Activated CD4-positive, alpha-beta T cell treated with anti-CD3 and anti-CD28 coated beads, Interleukin-2, amount 50 U/mL, for 4 hours (primary cell): ENCODE results near the gene SHLD2.
A peak's percentile ranks its signal among the peaks of the same experiment; 100 is the strongest.
"Not testable (repeated sequence)": the region's sequence is repeated elsewhere in the genome, so short reads cannot be mapped to it uniquely, and the experiment has no call there.

Source experiments
- DNase-seq, 2 experiments: peaks; one replicate each; pipeline ENCODE4 v3.0.0-alpha.2; 2020

Gene SHLD2

GRCh38 chr10:87084291-87084782 lies 10.7 kb upstream of the SHLD2 start:
- DNase-seq, result not testable (repeated sequence)

- no peak for DNase-seq
Measured at GRCh38 chr10:87085537-87085936, 9.5 kb upstream of the SHLD2 start.

- no peak for DNase-seq
Measured at GRCh38 chr10:87089746-87090145, 5.3 kb upstream of the SHLD2 start.

DNA sequence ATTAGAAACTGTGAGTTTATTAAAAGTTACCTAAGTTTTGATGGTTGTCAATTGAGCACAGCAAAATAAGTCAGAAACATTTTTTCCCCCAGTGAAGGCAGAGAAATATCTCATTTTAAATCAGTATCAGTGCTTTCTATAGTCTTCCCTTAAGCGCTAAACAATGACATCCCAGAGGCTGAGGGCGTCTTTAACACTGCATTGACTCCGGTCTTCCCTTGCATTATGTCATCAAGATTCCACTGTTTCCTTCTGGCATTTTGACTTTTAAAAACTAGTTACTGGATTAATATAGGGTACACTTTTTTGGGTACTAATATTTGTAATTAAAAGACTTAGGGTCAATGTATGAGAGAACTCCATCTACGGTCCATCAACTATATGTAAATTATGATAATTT lies 4.2 kb upstream of the SHLD2 start:
- no peak for DNase-seq

DNA sequence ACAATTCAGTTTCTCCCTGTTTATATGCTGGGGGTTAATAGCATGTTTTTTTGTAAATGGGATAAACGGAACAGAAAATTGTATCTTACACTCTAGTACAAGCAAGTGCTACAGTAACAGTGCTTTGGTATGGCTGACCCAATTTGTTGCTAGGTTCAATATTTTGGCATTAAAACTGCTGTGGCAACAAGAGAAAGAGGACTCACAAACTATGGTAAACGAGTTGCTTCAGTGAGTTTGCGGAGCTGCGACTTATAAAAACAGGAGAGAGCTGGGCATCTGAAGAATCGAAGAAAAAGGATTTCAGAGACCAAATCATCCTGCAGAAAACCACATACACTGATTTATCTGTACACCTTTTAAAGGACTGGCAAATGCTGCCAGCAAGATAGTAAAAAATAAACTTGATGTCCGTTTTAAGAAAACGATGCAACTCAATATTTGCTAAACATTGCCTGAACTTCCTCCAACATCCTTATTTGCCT lies 2.6 kb upstream of the SHLD2 start:
- no peak for DNase-seq

GRCh38 chr10:87092861-87093631 lies 2.0 kb upstream of the SHLD2 start:
- no peak for DNase-seq

GRCh38 chr10:87093632-87094372 lies 1.2 kb upstream of the SHLD2 start:
- peak; percentile 52 to 55 for DNase-seq

DNA sequence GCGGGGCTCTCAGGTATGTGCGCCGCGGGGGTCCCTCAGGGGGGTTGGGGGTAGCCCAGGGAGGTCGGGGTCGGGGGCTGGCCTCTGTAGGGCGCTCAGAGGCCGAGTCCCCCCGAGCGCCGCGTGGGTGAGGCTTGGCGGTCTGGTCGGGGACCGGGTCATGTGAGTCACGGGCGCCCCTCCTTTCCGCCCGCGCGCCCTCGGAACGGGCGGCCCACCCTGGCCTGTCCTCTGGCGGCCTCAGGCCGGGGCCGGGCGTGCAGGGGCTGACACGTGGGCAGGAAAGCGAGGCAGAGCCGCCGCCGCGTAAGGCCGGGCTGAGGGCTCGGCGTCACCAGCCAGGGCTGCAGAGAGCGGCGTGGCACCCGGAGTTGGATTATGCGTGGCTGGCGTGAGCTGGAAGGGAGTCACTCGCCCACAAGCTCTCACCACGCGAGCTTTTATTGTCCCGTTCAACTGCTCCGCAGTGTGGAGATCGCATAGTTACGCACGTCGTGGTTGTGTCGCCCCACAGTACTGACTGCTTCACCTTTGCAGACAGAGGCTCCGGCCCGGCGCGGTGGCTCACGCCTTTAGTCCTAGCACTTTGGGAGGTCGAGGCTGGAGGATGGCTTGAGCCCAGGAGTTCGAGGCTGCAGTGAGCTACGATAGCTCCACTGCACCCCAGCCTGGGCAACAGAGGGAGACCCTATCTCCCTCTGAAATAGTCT lies 385 bp downstream of the SHLD2 start:
- peak; percentile 63 to 74 for DNase-seq

DNA sequence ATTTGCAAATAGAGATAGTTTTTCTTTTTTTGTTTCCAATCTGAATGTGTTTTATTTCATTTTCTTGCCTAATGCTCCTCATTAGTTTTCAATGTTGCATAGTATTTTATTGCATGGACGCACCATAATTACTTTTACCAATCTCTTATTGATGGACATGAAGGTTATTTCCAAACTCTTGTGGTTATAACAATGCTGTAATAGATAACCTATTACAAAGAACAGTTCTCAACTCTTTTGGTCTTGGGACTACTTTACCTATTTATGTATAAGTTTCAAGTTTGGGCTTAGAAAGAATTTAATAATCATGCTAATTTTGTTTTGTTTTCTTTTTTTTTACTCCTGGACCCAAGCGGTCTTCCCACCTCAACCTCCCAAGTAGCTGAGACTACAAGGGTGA lies 7.0 kb downstream of the SHLD2 start:
- no peak for DNase-seq

DNA sequence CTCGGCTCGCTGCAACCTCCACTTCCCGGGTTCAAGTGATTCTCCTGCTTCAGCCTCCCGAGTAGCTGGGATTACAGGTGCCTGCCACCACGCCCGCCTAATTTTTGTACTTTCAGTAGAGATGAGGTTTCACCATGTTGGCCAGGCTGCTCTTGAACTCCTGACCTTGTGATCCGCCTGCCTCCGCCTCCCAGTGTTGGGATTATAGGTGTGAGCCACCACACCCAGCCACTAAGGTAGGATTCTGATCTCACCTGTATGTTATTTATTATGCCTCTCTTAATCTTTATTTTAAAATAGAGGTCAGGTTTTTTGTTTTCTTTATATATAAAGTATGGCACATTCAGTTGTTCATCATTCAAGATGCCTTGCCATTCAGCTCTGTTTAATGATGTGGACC lies 9.7 kb downstream of the SHLD2 start:
- not testable (repeated sequence) for DNase-seq

DNA sequence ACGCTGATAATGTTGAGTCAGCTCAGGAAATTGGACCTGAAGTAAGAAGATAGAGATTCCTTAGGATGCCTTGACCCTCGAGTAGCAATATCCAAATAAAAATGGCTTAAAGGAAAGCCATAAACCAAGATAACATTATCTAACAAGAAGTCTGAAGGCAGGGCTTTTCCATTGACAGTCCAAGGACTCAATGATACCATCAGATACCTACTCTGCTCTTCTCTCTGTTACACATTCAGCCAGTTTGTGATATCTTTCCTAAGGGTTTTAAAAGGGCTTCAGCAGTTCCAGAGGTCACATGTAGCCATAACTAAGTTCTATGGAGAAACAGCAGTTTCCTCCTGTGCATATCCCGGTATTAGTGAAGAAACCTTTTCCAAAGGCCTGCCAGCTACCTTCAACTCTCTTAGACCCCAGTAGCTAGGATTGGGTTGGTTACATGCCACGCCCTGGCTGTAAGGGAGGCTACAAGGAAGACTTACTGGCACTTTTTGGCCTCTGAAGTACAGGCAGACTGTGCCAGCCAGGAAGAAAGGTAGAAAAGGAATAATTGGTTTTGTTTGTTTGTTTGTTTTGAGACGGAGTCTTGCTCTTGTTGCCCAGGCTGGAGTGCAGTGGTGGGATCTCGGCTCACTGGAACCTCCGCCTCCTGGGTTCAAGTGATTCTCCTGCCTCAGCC lies 10.6 kb downstream of the SHLD2 start:
- no peak for DNase-seq

DNA sequence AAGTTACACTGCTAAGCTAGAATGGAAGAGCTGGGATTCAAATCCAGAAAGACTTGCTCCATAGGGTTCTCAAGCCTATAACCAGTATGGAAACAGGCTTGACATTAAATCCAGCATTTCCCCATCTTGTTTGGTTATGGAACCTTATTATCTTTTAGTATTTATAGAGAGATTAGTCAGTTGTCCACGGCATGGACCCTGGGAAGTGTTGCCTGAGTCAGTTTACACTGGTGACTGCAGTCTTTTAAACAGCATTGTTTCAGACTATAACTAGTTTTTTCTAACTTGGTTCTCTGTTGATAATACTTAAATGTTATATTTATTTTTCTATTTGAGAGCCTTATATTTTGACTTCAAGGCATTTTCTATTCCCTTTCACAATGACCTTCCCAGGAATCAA lies 23.1 kb downstream of the SHLD2 start:
- not testable (repeated sequence) for DNase-seq

DNA sequence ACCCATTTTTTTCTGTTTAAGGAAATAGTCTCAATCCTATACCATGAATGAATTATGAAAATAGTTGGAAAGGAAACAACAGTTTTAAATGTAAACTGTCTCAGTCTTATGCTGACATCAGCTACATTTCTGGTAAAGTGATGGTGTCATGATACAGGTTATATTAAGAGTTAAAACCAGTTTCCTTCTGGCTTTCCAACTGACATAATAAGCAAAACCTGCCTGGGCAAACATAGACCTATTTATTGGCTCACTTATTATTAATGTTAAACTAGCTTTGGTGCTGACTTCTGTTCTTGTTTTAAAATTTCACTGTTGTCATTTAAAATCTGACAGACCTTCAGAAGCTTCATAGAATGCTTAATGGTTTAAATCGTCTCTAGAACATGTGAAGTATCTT lies 24.0 kb downstream of the SHLD2 start:
- DNase-seq, result not testable (repeated sequence)

- not testable (repeated sequence) for DNase-seq
Measured at GRCh38 chr10:87123351-87123750, 28.3 kb downstream of the SHLD2 start.

- DNase-seq, result not testable (repeated sequence)
Measured at GRCh38 chr10:87127048-87127447, 32.0 kb downstream of the SHLD2 start.

GRCh38 chr10:87127607-87128156 lies 32.7 kb downstream of the SHLD2 start:
- not testable (repeated sequence) for DNase-seq

DNA sequence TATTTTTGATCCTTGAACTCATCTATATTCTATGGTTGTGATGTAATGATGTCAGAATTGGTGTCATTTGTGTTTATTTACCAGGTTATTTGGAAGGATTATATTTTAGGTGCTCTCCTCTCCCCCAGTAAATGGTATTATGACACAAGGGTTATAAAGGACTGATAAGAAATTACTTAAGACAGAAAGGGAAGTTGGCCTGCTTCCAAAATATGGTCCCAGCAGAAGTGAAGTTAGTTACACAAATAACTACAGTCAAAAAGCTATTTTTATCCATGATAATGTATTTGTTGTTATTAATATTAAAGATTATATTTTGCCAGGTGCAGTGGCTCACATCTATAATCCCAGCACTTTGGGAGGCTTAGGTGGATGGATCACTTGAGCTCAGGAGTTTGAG lies 37.2 kb downstream of the SHLD2 start:
- DNase-seq, result not testable (repeated sequence)

DNA sequence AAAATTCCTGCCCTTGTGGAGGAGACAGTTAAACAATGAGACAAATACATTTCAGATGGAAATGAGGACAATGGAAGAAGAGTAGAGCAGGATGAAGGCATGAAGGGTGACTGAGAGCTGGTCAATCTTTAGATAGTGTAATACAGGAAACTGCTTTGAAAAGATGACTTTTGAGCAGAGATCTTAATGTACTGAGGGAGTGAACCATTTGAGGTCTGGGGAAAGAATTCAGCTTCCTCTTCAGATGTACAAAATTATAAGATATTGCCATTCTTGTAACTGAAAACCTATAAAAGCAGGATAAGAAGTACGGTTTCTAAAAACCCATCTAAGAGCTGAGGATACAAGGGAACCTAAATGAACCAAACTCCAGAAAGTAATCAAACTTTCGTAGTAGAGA lies 38.9 kb downstream of the SHLD2 start:
- not testable (repeated sequence) for DNase-seq

GRCh38 chr10:87134440-87134839 lies 39.4 kb downstream of the SHLD2 start:
- DNase-seq, result not testable (repeated sequence)

- DNase-seq, result not testable (repeated sequence)
Measured at GRCh38 chr10:87137478-87137877, 42.5 kb downstream of the SHLD2 start.

DNA sequence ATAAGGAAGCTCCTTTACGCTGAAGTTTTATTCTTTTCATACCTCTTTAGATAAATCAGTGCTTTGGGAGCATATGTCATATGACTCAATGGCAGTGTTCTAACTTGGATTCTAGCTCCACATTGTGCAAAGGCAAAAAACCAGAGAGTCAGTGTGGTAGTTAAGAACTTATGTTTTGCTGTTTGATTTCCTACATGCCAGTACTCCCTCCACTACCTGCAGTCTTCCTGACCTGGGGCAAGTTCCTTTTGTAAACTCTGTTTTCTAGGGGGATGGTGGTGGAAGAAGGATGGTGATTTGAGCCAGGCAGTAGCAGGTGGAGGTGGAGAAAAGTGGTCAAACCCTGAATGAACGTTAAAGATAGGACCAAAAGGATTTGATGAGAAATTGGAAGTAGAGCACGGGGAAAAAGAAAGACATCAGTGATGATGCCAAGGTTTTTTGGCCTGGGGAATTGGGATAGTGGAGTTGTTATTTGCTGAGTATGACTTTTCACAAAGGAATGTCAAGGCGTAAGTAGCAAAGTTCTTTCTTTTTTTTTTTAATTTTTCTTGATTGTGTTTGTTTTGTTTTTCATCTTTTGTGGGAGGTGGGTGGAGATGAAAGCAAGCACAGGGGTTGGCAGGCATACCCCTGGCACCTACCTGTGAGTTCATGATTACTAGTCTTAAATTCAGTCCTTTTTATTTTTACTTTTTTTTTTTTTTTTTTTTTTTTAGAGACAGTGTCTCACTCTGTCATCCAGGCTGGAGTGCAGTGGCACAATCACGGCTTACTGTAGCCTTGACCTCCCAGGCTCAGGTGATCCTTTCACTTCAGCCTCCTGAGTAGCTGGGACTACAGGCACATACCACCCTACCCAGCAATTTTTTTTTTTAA lies 47.5 kb downstream of the SHLD2 start:
- DNase-seq, result not testable (repeated sequence)
